GM12878 (cell line): Measurements from ENCODE around the gene PPP1R10. TPM values are rescaled to one million over a fixed set of nuclear protein-coding genes. Genes with fewer than 3 reads are reported as not detected.
A peak's percentile ranks its signal among the peaks of the same experiment; 100 is the strongest.

Experiments used
- ASH2L ChIP-seq: fragments of 300-600, 200-600 bp; sonication (generic); IDR thresholded peaks from 2 replicates; pipeline ENCODE4 v1.6.1; 2017; ENCODE audit warnings: low read depth, mild to moderate bottlenecking, borderline replicate concordance
- IRF4 ChIP-seq: IDR thresholded peaks from 2 replicates; pipeline ENCODE4 v1.6.1; 2011; ENCODE audit warnings: low read depth, low read length
- JUND ChIP-seq: IDR thresholded peaks from 2 replicates; pipeline ENCODE4 v1.6.1; 2012; ENCODE audit warnings: low read depth, mild to moderate bottlenecking, low read length, improper control_type of control experiment, moderate library complexity
- LARP7 ChIP-seq: fragments of 450-650 bp; IDR thresholded peaks from 2 replicates; pipeline ENCODE4 v1.6.1; 2017; ENCODE audit warnings: mild to moderate bottlenecking
- MTA2 ChIP-seq: fragments of 450-650 bp; IDR thresholded peaks from 2 replicates; pipeline ENCODE4 v1.6.1; 2016; ENCODE audit warnings: low read depth, mild to moderate bottlenecking, moderate library complexity
- MYB ChIP-seq: fragments of 150-350 bp; IDR thresholded peaks from 2 replicates; pipeline ENCODE4 v1.6.1; 2014; ENCODE audit warnings: mild to moderate bottlenecking, low read depth, low read length, borderline replicate concordance
- NBN ChIP-seq: fragments of 450-650 bp; IDR thresholded peaks from 2 replicates; pipeline ENCODE4 v1.6.1; 2016
- NR2C2 ChIP-seq: IDR thresholded peaks from 2 replicates; pipeline ENCODE4 v1.6.1; 2011; ENCODE audit warnings: borderline replicate concordance, low read depth; ENCODE audit not compliant: control insufficient read depth, insufficient read length
- PML ChIP-seq: IDR thresholded peaks from 2 replicates; pipeline ENCODE4 v1.6.1; 2012; ENCODE audit warnings: low read length, inconsistent platforms
- RCOR1 ChIP-seq: conservative IDR thresholded peaks from 2 replicates; pipeline ENCODE4 v1.6.1; 2012; ENCODE audit warnings: low read depth, low read length, improper control_type of control experiment
- SP1 ChIP-seq: IDR thresholded peaks from one replicate; pipeline ENCODE4 v1.6.1; 2011; ENCODE audit warnings: low read depth, low read length
- SREBF1 ChIP-seq: IDR thresholded peaks from 2 replicates; pipeline ENCODE4 v1.6.1; 2012; ENCODE audit warnings: mild to moderate bottlenecking, low read length
- TBL1XR1 ChIP-seq: IDR thresholded peaks from 2 replicates; pipeline ENCODE4 v1.6.1; 2012; ENCODE audit warnings: low read depth, low read length, improper control_type of control experiment
- TCF7 ChIP-seq: IDR thresholded peaks from 2 replicates; pipeline ENCODE4 v1.6.1; 2014; ENCODE audit warnings: antibody characterized with exemption, borderline replicate concordance
- polyA plus RNA-seq, 11 experiments: library from polyadenylated mRNA; depleted of rRNA in 4 of 11; unstranded in 6 of 11; stranded (reverse) in 5 of 11; fragments of >200 nt; fragmentation: Nextera tagmentation in 4 of 11; fragmentation: Illumina TruSeq in 1 of 11; extraction: Ambion mirVana in 4 of 11; extraction: Trizol in 1 of 11; gene quantifications; 1 replicate in 1 of 11; 2 replicates in 10 of 11; pipeline versions ENCODE4 v1.2.1 to v1.2.3, GENCODE V29; 2011 to 2016; ENCODE audit warnings: inconsistent platforms in 2 of 11, missing spikeins in 2 of 11, low read depth in 1 of 11
- total RNA-seq, 4 experiments: library from RNA; depleted of rRNA in 3 of 4; stranded (reverse); fragments of >200 nt in 3 of 4; fragmentation: Illumina TruSeq in 1 of 4; extraction: Trizol in 1 of 4; gene quantifications; 2 replicates each; pipeline versions ENCODE4 v1.2.1 to v1.2.3, GENCODE V29; 2013 to 2021
- TF ChIP-seq, protein P1 (sequence below): fragments of 450-650 bp; IDR thresholded peaks from 2 replicates; pipeline ENCODE4 v1.6.1; 2017; ENCODE audit warnings: low read depth, mild to moderate bottlenecking, moderate library complexity
- TF ChIP-seq, protein P2 (sequence below): IDR thresholded peaks from 2 replicates; pipeline ENCODE4 v1.6.1; 2011; ENCODE audit warnings: low read depth, low read length, improper control_type of control experiment, borderline replicate concordance
- TF ChIP-seq, protein P3 (sequence below): fragments of 450-650 bp; IDR thresholded peaks from 2 replicates; pipeline ENCODE4 v1.6.1; 2017; ENCODE audit warnings: mild to moderate bottlenecking
- TF ChIP-seq, protein P4 (sequence below): fragments of 450-650 bp; IDR thresholded peaks from 2 replicates; pipeline ENCODE4 v1.6.1; 2017; ENCODE audit warnings: mild to moderate bottlenecking, low read depth, inconsistent platforms; ENCODE audit not compliant: poor library complexity, severe bottlenecking
- TF ChIP-seq, protein P5 (sequence below): fragments of 450-650 bp; IDR thresholded peaks from 2 replicates; pipeline ENCODE4 v1.6.1; 2016; ENCODE audit warnings: mild to moderate bottlenecking
- TF ChIP-seq, protein P6 (sequence below): IDR thresholded peaks from 2 replicates; pipeline ENCODE4 v1.6.1; 2011; ENCODE audit warnings: borderline replicate concordance, low read depth, mild to moderate bottlenecking, moderate library complexity, low read length; ENCODE audit not compliant: insufficient read depth, poor library complexity, severe bottlenecking

PPP1R10 gene
- total and polyA plus RNA-seq, 10 of the 15 experiments (the other 5 are each of a cell fraction or from before 2014, with no cell fraction given), result 11.3 to 83.8 (median 41.2) TPM

DNA sequence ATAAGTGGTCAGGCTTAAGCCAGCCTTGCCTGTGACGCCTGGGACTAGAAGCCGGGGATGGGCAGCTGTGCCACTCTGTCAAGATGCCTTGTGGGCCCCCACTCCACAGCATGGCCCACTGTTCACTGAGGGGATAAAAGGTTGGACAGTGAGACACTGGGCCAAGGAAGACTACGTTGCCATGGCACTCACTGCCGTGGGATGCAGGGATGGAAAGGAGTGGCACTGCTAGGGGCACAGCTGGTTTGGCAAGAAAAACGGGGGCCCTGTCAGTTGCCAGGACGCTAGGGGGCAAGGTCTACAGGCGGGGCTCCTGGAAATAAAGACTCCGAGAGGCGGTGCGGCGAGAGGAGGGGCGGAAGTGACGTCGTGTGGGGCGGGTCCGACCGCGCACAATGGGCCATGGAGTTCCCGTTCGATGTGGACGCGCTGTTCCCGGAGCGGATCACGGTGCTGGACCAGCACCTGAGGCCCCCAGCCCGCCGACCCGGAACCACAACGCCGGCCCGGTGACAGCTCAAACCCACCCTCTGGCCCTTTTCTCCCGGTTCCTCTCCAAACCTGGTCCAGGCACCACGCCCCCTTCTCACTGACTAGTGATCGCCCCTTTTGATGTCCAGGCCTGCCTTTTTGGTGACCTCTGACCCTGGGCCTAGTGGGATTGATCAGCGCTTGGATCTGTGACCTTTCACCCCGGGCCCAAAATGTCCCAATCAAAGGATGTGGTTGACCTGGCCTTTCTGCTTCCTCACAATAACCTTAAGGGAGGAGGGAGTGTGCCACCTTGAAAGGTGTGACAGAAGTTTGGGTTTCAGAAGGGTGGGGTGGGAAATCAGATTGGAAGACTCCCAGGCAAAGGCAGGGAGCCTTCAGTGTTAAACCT lies 9.7 kb upstream of the PPP1R10 start, which contains the start of gene ATAT1 (continued):
- TF ChIP-seq, protein P1, sequence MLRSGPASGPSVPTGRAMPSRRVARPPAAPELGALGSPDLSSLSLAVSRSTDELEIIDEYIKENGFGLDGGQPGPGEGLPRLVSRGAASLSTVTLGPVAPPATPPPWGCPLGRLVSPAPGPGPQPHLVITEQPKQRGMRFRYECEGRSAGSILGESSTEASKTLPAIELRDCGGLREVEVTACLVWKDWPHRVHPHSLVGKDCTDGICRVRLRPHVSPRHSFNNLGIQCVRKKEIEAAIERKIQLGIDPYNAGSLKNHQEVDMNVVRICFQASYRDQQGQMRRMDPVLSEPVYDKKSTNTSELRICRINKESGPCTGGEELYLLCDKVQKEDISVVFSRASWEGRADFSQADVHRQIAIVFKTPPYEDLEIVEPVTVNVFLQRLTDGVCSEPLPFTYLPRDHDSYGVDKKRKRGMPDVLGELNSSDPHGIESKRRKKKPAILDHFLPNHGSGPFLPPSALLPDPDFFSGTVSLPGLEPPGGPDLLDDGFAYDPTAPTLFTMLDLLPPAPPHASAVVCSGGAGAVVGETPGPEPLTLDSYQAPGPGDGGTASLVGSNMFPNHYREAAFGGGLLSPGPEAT, result 0 out of 2 replicates have a peak, but pooled peaks have one; percentile 26
- TF ChIP-seq MYB (no peak), MTA2 (peak; percentile 51; the same call in 1 of the 2 replicates), PML (peak; percentile 72; the same call in 1 of the 2 replicates), LARP7 (peak; percentile 55; the same call in 1 of the 2 replicates), TBL1XR1 (no peak), RCOR1 (no peak), TCF7 (no peak), SREBF1 (no peak), NR2C2 (peak; percentile 70), SP1 (peak; percentile 37), JUND (no peak), NBN (peak; percentile 56; the same call in 1 of the 2 replicates), ASH2L (no peak), IRF4 (no peak)
- TF ChIP-seq, protein P2, sequence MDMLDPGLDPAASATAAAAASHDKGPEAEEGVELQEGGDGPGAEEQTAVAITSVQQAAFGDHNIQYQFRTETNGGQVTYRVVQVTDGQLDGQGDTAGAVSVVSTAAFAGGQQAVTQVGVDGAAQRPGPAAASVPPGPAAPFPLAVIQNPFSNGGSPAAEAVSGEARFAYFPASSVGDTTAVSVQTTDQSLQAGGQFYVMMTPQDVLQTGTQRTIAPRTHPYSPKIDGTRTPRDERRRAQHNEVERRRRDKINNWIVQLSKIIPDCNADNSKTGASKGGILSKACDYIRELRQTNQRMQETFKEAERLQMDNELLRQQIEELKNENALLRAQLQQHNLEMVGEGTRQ, result no peak
- TF ChIP-seq, protein P3, sequence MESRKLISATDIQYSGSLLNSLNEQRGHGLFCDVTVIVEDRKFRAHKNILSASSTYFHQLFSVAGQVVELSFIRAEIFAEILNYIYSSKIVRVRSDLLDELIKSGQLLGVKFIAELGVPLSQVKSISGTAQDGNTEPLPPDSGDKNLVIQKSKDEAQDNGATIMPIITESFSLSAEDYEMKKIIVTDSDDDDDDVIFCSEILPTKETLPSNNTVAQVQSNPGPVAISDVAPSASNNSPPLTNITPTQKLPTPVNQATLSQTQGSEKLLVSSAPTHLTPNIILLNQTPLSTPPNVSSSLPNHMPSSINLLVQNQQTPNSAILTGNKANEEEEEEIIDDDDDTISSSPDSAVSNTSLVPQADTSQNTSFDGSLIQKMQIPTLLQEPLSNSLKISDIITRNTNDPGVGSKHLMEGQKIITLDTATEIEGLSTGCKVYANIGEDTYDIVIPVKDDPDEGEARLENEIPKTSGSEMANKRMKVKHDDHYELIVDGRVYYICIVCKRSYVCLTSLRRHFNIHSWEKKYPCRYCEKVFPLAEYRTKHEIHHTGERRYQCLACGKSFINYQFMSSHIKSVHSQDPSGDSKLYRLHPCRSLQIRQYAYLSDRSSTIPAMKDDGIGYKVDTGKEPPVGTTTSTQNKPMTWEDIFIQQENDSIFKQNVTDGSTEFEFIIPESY, result no peak
- TF ChIP-seq, protein P4, sequence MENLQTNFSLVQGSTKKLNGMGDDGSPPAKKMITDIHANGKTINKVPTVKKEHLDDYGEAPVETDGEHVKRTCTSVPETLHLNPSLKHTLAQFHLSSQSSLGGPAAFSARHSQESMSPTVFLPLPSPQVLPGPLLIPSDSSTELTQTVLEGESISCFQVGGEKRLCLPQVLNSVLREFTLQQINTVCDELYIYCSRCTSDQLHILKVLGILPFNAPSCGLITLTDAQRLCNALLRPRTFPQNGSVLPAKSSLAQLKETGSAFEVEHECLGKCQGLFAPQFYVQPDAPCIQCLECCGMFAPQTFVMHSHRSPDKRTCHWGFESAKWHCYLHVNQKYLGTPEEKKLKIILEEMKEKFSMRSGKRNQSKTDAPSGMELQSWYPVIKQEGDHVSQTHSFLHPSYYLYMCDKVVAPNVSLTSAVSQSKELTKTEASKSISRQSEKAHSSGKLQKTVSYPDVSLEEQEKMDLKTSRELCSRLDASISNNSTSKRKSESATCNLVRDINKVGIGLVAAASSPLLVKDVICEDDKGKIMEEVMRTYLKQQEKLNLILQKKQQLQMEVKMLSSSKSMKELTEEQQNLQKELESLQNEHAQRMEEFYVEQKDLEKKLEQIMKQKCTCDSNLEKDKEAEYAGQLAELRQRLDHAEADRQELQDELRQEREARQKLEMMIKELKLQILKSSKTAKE, result no peak
- TF ChIP-seq, protein P5, sequence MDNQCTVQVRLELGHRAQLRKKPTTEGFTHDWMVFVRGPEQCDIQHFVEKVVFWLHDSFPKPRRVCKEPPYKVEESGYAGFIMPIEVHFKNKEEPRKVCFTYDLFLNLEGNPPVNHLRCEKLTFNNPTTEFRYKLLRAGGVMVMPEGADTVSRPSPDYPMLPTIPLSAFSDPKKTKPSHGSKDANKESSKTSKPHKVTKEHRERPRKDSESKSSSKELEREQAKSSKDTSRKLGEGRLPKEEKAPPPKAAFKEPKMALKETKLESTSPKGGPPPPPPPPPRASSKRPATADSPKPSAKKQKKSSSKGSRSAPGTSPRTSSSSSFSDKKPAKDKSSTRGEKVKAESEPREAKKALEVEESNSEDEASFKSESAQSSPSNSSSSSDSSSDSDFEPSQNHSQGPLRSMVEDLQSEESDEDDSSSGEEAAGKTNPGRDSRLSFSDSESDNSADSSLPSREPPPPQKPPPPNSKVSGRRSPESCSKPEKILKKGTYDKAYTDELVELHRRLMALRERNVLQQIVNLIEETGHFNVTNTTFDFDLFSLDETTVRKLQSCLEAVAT, result no peak
- TF ChIP-seq, protein P6, sequence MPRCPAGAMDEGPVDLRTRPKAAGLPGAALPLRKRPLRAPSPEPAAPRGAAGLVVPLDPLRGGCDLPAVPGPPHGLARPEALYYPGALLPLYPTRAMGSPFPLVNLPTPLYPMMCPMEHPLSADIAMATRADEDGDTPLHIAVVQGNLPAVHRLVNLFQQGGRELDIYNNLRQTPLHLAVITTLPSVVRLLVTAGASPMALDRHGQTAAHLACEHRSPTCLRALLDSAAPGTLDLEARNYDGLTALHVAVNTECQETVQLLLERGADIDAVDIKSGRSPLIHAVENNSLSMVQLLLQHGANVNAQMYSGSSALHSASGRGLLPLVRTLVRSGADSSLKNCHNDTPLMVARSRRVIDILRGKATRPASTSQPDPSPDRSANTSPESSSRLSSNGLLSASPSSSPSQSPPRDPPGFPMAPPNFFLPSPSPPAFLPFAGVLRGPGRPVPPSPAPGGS, result peak; percentile 94
